ENCODE data around the gene ATP5IF1.

Gene ATP5IF1

DNA sequence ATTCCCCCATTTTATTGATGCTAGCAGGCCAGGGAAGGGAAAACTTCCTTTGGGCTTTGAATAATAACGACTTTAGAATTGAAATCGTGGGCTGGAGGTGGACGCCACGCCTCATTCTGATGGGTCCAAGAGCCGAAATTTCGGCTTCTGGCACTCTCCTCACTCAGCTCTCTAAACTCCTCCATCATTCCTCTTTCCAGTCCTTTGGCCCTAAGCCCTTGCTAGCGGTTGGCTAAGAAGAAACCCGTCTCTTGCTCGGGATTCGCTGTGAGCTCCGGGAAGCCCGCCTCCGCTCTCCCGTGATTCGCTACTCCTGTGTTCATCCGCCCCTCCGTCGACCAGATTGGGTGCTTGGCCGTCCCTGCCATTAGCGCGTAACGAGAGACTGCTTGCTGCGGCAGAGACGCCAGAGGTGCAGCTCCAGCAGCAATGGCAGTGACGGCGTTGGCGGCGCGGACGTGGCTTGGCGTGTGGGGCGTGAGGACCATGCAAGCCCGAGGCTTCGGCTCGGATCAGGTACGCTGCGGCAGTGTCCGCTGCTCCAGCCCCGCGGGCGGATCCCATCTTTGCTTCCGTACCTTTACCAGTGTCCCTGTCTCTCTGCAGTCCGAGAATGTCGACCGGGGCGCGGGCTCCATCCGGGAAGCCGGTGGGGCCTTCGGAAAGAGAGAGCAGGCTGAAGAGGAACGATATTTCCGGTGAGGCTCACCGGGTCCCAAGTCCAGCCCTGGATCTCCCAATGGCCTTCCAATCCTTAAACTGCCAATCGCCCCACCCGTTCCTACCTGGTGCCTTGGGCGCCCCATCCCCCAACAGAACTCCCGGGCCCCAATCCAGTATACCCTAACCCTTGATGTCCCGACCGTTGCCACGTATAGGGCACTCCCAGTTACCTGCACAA, at the start of gene ATP5IF1:
TSS of gene ATP5IF1 (plus strand) at position 370 of the 901 bp plus-strand sequence. CDS start at position 430, 60 bp downstream.
- no peak for FAIRE-seq

DNA sequence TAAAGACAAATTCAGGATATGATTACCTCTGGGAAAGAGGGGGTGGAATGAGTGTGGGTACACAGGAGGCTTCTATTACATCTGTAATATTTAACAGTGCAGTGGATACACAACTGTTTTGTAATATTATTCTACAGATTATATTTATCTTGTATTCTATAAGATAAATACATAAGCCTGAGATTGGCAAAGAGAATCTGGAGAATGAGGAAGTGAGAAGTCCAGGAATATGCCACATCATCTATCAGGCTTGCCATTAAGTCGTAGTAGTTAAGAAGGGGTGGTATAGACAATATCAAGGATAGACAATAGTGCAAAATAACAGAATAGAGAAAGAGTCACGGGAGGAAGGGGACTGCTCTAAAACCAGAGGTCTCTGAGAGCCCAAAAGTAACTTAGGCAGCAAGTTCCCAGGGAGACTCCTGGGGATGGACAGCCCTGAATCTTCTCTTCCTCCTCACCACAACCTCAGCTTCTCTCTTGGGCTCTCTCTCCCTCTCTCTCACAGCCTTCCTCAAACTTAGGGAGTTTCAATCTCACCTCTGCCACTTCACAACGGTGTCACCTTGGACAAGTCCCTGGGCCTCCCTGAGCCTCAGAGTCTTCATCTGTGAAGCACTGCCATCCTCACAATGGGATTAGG, 45.5 kb upstream of the ATP5IF1 start:
- no peak for FAIRE-seq

DNA sequence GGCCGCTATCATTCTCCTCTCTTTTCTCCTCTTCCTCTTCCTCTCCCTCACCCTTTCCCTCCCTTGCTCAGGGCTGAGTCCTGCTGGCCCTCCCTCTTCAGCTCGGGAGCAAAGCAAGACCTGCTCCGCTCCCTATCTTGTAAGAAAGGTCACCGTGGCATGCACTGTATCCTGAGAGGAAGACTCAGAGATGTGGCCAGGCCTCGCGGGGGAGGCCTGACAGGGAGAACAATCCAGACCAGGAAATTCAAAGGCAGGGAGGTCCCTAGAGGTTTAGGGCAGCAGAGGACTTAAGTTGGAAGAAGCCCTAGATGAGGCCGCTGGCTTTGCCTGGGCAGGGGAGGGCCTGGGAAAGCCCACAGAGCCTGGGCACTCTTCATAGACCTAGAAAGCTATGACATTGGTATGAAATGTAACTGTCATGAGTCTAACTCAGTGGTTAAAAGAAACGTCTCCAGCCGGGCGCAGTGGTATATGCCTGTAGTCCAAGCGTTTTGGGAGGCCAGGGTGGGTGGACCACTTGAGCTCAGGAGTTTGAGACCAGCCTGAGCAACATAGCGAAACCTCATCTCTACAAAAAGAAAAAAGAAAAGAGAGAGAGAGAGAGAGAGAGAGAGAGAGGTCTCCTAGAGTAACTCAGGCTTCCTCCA, 44.8 kb upstream of the ATP5IF1 start:
- no peak for FAIRE-seq

DNA sequence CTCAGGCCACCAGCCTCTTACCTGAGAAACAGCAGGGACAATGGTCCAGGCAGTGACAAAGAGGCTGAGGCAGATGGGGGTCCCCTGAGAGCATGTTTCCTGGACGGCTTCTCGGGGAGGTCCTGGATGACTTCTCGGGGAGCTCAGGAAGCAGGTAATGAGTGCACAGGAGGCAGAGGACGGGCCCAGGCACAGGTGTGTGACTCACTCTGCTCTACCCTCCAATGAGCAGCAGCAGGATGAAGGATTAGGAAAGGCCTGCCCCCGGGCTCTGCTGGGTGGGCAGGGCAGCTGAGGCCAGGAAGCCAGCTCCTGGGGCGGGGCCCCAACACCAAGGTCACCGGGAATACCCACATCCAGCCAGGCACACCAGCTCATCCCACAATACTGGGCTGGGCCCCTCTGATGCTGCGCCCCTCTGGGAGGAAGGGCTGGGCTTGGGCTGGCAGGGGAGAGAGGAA, 42.2 kb upstream of the ATP5IF1 start:
- no peak for FAIRE-seq

DNA sequence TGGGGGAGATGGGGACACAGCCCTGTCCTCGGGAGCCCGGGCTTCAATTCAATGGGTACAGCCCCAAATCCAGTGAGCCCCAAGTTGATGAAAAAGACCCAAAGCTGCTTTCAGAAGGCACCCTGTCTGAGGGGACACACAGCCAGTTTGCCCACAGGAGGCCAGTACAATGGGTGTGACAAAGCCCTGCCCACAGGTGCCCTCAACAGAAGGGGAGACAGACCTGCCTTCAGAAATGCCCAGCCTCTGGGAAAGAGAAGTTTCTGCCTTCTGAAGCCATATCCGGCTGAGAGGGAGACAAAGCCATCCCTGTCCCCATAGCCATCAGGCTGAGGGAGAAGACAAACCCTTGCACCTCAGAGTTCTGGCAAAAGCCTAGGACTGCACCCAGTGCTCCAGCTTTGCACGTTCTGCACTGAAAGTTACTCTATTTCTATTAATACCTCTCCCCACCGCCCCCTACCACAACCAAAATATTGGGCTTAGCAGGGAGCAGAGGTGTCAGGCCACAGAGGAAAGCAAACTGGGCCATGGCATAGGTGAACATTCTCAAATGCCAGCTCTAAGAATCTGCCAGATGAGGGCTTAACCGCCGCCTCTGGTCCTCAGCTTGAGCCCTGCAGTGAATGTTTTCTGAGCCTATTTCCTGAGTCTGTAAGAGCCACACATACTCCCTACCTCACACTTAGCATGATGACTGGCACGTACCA, 41.4 kb upstream of the ATP5IF1 start:
- FAIRE-seq = no peak

DNA sequence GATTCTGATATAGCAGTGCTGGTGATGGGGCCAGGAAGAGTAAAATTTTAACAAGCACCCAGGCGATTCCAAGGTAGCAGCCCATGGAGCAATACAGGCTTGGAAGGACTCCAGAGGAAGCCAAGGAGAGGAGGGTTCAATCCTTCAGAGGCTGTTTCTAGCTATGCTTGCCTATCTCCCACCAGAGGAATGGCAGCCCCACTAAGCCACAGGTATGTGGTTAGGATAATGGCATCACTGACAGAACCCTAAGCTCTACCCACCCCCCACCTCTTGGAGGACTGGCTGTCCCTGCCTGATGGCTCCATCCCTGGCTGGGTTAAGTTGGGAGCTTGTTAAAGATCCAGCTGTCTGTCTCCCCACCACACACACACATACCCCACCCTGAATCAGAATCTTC, 40.1 kb upstream of the ATP5IF1 start:
- FAIRE-seq = no peak

DNA sequence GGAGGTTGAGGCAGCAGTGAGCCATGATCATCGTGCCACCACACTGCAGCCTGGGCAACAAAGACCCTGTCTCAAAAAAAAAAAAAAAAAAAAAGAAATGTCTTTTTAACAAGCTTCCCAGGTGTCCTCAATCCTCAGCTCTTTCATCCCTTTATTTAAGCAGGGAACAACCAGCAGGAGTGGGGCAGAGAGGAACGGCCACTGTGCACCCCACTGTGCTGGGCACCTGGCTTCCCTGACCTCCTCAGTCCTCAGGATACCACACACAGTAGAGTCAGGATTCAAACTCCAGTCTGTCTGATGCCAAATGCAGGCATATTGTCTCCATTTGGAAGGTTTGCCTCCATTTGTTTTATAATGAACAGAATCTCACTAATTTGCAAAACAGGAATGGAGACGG, 39.6 kb upstream of the ATP5IF1 start:
- no peak for FAIRE-seq

DNA sequence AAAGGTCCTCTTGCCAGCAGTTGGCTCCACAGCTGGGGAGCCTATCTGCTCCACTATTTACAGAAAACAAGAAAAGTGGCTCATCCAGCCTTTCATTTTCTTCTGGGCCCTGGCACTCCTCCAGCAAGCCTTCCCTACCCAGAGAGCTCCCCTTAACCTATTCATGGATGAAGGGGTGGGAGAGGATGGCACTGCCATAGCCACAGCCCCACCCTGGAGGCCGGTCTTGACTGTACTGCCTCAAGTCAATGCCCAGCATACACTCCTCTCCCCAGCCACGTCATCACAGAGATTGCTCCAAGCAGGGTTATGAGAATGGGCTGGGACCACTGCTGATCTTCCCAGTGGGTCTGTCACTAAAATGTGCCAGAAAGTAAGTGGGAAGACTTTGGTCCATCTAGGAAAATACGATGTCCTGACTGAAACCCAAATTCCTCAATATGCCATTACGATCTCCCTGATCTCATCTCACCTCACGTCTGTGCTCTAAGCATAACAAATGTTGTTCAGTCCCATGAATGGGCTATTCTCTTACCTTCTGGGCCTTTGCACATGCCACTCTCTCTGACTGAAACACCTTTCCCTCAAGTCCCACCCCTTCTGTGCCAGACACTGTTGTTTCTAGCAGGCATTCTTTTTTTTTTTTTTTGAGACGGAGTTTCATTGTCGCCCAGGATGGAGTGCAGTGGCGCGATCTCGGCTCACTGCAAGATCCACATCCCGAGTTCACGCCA, 38.1 kb upstream of the ATP5IF1 start:
- FAIRE-seq = no peak

DNA sequence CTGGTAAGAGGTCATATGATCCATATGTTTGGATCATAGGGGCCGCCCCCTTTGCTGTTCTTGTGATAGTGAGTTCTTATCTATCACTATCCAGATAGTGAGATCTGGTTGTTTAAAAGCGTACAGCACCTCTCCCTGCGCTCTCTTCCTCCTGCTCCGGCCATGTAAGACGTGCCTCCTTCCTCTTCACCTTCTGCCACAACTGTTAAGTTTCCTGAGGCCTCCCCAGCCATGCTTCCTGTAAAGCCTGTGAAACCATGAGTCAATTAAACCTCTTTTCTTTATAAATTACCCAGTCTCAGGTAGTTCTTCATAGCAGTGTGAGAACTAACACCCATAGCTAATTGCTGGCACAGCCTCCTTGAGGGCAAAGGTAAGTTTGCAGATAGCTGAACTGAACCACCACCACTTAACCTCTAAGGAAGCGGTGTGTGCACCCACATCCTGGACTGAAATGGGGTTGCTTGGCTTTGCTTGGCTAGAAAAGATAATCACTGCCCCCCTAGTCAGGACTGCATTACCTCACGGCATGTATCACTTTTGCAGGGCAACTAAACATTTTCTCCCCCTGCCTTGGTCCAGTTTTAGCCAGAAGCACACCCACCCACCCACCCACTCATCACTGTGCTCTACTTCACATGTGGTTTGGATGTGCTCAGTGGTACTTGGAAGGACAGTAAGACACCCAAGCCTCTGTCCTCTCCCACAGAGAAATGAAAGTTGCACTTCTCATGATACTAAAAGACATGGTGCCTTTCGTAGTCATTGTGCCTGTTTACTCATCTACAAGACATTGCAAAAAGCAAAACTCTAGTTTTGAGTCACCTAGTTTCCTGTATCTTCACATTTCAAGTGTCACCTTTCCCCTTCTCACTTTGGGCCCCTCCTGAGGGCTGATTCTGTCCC, 36.3 kb upstream of the ATP5IF1 start:
- FAIRE-seq = no peak

DNA sequence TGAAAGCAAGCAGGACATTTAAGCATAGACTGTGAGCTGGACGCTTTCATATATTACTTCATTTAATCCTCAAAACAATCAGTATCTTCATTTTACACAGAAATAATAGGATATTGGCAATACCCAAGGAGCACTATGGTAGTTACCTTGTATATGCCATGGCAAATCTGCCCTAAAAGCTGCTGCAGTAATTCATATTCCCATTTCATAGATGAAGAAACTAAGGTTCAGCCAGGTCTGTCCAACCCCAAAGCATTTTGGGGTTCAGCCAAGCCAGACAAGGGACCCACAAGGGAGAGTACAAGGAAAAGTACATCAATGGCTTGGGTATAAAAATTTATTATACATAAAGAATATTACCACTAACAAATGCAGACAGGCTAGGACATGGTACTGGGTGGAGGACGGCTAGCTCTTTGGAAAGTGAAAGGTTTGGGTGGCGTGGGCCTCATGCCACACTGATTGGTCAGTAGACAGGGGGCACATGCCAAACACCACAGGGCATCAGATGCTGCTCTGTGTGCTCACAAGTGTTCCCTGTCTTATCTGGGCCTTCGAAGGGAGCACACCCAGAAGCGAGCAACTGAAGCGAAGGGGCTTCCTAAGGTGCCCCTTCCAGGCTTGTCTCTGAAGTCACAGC, 35.6 kb upstream of the ATP5IF1 start:
- no peak for FAIRE-seq

DNA sequence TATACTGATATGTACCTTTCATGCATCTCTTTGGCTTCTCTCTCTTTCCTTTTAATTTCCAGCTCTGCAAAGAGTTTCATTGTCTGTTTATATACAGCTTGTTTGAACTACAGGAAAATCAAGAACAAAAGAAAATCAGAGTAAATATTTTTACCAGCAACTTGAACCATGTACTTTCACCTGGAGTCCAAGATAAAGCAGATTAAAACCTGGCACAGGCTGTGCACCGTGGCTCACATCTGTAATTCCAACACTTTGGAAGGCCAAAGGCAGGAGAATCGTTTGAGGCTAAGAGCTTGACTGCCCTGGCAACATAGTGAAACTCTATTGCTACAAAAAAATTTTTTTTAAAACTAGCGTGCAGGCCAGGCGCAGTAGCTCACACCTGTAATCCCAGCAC, 30.7 kb upstream of the ATP5IF1 start:
- FAIRE-seq = no peak

DNA sequence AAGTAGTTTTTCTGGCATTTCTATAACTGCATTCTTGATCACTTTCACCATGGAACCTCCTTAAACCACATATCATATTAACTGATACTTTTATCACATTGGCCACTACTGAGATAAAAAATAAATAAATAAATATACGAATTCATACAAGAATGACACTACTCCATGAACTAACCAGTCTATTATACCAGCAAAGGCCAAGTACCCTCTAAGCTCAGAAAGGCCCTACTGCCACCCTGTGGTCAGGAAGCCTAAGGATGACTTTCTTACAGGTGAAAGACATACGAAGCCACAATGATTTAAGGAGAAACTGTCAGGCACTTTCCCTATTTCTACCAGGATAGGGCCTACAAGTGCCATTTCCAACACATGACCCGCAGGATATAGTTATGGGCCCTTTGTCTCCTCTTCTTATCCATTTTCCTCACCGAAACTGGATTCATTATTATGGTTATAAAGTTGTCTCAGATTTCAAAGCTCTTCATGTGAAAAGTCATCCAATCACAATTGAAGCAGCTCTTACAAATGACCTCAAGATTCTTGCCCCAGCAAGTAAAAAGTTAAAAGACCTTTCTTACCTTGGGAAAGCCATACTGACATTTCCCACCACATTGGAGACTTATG, 27.0 kb upstream of the ATP5IF1 start:
- peak; percentile 74 for FAIRE-seq

DNA sequence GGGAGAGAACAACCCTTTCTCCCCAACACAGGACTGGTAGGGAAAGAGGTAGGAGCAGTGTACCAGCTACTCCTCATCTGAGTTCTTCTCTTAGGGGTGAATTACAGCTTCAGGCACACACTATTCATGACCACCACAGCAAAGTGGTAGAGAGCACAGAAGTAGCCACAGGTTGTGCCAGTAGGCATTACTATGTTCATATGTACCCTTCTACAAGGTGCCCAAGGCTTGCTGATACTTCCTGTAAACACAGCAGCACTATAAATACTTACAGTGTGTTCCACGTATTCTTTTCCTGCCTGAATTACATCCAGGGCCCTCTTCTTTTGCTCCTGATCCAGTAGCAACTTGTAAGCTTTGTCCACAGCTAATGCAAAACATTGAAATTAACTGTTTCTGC, 26.2 kb upstream of the ATP5IF1 start:
- FAIRE-seq = no peak

DNA sequence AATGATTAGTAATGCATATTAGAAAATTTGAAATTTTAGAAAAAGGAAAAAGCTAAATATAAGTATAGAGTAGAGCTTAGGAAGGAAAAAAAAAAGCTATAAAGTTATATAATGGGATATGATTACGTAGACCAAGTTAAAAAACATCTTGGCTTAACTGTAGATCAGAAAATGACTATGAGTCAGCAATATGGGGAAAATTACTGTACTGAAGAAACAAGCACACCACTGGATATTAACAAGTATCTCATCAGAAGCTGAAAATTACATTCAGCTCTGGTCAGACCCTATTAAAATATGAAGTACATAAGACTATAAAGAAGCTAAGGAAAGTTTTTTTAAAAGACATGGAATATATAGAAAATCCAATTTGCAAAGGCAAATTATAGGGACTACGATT, 22.6 kb upstream of the ATP5IF1 start:
- peak; percentile 51 for FAIRE-seq

DNA sequence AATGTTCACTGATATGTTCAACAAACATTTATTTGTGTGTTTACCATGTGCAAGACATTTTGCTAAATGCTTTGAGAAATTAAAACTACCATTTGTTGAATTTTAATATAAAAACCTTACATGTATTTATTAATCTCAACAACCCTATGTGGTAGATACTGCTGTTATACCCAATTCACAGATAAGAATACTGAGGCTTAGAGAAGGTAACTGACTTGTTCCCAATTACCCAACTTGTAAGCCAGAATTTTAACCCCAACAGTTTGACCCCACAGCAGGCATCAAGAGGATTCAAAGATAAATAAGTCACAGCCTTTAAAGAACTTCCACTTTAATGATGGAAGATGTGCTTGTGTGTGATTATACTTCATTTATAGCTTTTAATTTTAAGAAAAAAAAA, 6.8 kb upstream of the ATP5IF1 start:
- FAIRE-seq = no peak

DNA sequence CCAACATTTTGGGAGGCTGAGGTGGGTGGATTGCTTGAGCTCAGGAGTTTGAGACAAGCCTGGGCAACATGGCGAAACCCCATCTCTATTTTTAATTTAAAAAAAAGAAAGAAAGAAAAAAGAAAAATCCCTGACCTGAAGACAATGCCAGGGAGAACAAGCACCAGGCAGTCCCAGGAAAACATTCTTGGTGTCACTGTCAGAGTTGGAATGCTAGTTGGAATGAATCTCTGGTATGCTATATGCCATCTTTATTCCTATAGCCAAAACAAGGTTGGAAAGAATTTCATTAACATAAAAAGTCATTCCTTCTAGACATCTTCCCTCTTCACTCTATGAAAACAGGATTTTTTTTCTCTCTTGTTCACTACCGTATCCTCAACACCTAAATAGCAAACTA, 5.9 kb upstream of the ATP5IF1 start:
- FAIRE-seq = no peak

DNA sequence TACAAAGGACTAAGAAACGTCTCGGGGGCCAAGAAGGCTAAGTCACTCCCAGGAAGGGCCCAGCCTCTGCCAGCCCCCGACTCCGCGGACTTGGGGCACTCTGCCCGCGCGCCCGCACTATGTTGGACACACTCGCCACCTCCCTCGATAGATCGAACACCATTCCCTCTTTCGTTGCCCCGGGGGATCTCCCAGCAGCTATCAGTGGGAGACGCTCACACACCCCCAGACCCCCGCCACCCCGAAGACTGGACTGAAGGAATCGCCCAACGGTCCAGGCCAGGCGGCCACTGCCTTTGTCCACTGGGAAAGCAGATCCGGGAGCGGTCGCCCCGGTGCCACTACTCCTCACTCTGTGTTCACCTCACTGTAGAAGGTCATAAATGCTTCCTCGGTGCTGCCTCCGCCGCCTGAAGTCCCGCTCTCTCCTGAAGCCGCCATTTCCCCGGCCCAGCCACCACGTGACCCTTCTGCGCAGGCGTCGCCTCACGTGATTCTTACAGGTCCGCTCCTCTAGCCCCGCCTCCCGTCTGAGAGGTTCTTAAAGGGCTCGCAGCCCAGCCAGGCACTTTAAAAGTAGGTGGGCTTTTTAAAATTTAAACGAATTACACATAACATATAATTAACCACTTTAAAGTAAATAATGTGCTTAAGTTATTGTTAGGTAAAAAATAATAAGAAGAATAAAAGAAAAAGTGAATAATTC, 3.2 kb upstream of the ATP5IF1 start, which contains the start of gene DNAJC8:
TSS of gene DNAJC8 (minus strand) at position 472 of the 706 bp plus-strand sequence. CDS start at position 441, 31 bp downstream.
- no peak for FAIRE-seq

DNA sequence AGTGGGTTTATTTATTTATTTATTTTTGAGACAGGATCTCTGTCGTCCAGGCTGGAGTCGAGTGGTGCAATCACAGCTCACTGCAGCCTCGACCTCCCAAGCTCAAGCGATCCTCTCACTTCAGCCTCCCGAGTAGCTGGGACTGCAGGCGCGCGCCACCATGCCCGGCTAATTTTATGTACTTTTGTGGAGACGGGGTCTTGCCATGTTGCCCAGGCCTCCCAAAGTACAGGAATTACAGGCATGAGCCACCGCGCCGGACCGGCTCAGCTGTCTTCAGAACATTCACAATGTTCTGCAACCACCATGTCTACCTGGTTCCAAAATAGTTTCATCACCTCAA, 2.7 kb upstream of the ATP5IF1 start:
- no peak for FAIRE-seq

DNA sequence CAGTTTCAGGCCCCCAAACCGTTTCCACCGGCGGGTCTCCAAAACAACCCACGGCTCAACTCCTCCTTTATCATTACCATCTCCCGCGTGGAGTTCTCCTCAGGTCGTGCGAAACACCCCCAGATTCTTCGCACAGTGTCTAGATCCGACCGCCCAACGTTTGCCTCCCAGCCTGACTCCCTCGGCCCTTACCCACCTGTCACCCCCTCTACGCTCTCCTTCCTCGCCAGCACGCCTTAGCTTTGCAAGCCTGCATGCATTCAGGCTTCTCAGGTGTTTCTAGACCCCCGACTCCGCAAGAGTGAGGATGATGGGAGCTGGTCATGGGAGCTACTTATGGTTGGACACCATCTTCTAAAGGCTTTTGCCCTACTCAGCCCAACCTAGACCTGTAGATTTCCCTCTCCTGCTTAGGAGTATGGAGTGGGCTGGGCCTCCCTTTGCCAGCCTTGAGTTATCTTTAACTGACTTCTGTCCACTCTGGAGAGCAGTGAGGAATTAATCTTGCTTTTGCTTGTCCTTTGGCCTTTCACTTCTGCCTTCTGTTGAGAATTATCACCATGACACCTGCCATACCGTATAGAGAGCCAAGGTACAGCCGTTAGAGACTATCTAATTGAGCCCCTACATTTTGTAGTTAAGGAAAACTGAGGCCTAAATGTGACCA, 865 bp downstream of the ATP5IF1 start:
- FAIRE-seq = no peak

Data from islet of Langerhans (tissue), 1 donor.